Hippocampal formation (tissue), 2 donors: ENCODE measurements around the gene BCKDHB.
A peak's percentile ranks its signal among the peaks of the same experiment; 100 is the strongest.
"Not testable (repeated sequence)": the region's sequence is repeated elsewhere in the genome, so short reads cannot be mapped to it uniquely, and the experiment has no call there.

Experiments
- DNase-seq, 2 donors: peaks; one replicate each; lab custom pipeline; 2025; lab: John Stamatoyannopoulos, UW

Gene BCKDHB

GRCh38 chr6:80106418-80107235 is at the start of gene BCKDHB:
Gene BCKDHB (plus strand): TSS chr6:80106671. CDS start chr6:80106694, 23 bp downstream.
- DNase-seq: peak; percentile 96 to 98

- DNase-seq: no peak
These were observed 45.7 kb upstream of the BCKDHB start for GRCh38 chr6:80060774-80061173.

- DNase-seq: not testable (repeated sequence)
These were observed 38.3 kb upstream of the BCKDHB start for GRCh38 chr6:80068146-80068545.

GRCh38 chr6:80070431-80070830 is 36.0 kb upstream of the BCKDHB start:
- DNase-seq: not testable (repeated sequence)

GRCh38 chr6:80077067-80077466 is 29.4 kb upstream of the BCKDHB start:
- DNase-seq: no peak

- no peak for DNase-seq
These were observed 17.8 kb upstream of the BCKDHB start for GRCh38 chr6:80088637-80089036.

- DNase-seq: no peak
These were observed 15.0 kb upstream of the BCKDHB start for GRCh38 chr6:80091506-80091905.

- peak in 1 of 2 donors; percentile 20 for DNase-seq
These were observed 12.5 kb upstream of the BCKDHB start for GRCh38 chr6:80094017-80094416.

GRCh38 chr6:80095600-80095999 is 10.9 kb upstream of the BCKDHB start:
- no peak for DNase-seq

- no peak for DNase-seq
These were observed 8.1 kb upstream of the BCKDHB start for GRCh38 chr6:80098392-80098791.

GRCh38 chr6:80104520-80104919 is 2.0 kb upstream of the BCKDHB start:
- no peak for DNase-seq

- DNase-seq: no peak
These were observed 476 bp upstream of the BCKDHB start for GRCh38 chr6:80105972-80106417.

GRCh38 chr6:80122576-80122975 is 16.1 kb downstream of the BCKDHB start:
- DNase-seq: not testable (repeated sequence)

- DNase-seq: no peak
These were observed 20.3 kb downstream of the BCKDHB start for GRCh38 chr6:80126657-80127345.

GRCh38 chr6:80129485-80129884 is 23.0 kb downstream of the BCKDHB start:
- no peak for DNase-seq

GRCh38 chr6:80133020-80133419 is 26.5 kb downstream of the BCKDHB start:
- peak; percentile 16 to 37 for DNase-seq

GRCh38 chr6:80134065-80134464 is 27.6 kb downstream of the BCKDHB start:
- DNase-seq: no peak

GRCh38 chr6:80142586-80142985 is 36.1 kb downstream of the BCKDHB start:
- DNase-seq: no peak

GRCh38 chr6:80143419-80143937 is 37.0 kb downstream of the BCKDHB start:
- DNase-seq: peak in 1 of 2 donors; percentile 6

GRCh38 chr6:80144753-80145315 is 38.4 kb downstream of the BCKDHB start:
- no peak for DNase-seq

- DNase-seq: no peak
These were observed 39.0 kb downstream of the BCKDHB start for GRCh38 chr6:80145509-80145908.

GRCh38 chr6:80145921-80146320 is 39.5 kb downstream of the BCKDHB start:
- DNase-seq: no peak

- DNase-seq: no peak
These were observed 41.7 kb downstream of the BCKDHB start for GRCh38 chr6:80148220-80148619.
